Activated CD4-positive, CD25-positive, alpha-beta regulatory T cell (primary cell): Measurements from ENCODE around the gene RND1.
"Not testable (repeated sequence)": the region's sequence is repeated elsewhere in the genome, so short reads cannot be mapped to it uniquely, and the experiment has no call there.

Experiments used
- DNase-seq, 4 experiments: peaks; one replicate each; lab custom pipeline; 2025; lab: John Stamatoyannopoulos, UW

RND1 gene

GRCh38 chr12:48865281-48866051 lies at the start of gene RND1:
Gene RND1 (minus strand): TSS chr12:48865870. CDS start chr12:48865767, 103 bp downstream.
- peak; percentile 40 to 58 (median 53) for DNase-seq

GRCh38 chr12:48910196-48910595 lies 44.5 kb upstream of the RND1 start:
- no peak for DNase-seq

GRCh38 chr12:48909698-48910097 lies 44.0 kb upstream of the RND1 start:
- not testable (repeated sequence) for DNase-seq

- no peak for DNase-seq
Measured at GRCh38 chr12:48907245-48907644, 41.6 kb upstream of the RND1 start.

GRCh38 chr12:48903982-48904411 lies 38.3 kb upstream of the RND1 start:
- peak; percentile 55 to 74 (median 68) for DNase-seq

- DNase-seq: no peak
Measured at GRCh38 chr12:48903363-48903981, 37.8 kb upstream of the RND1 start.

- no peak for DNase-seq
Measured at GRCh38 chr12:48901278-48901677, 35.6 kb upstream of the RND1 start.

- DNase-seq: no peak
Measured at GRCh38 chr12:48899651-48900050, 34.0 kb upstream of the RND1 start.

- DNase-seq: no peak
Measured at GRCh38 chr12:48894271-48894670, 28.6 kb upstream of the RND1 start.

- peak; percentile 40 to 54 (median 50) for DNase-seq
Measured at GRCh38 chr12:48890657-48891418, 25.2 kb upstream of the RND1 start.

GRCh38 chr12:48889679-48890078 lies 24.0 kb upstream of the RND1 start:
- DNase-seq: no peak

GRCh38 chr12:48883305-48884161 lies 17.9 kb upstream of the RND1 start:
- no peak for DNase-seq

GRCh38 chr12:48882972-48883304 lies 17.3 kb upstream of the RND1 start:
- no peak for DNase-seq

GRCh38 chr12:48882315-48882687 lies 16.6 kb upstream of the RND1 start:
- no peak for DNase-seq

- no peak for DNase-seq
Measured at GRCh38 chr12:48881686-48882314, 16.1 kb upstream of the RND1 start.

GRCh38 chr12:48880647-48881046 lies 15.0 kb upstream of the RND1 start:
- no peak for DNase-seq

- no peak for DNase-seq
Measured at GRCh38 chr12:48878548-48878947, 12.9 kb upstream of the RND1 start.

- no peak for DNase-seq
Measured at GRCh38 chr12:48875944-48876515, 10.4 kb upstream of the RND1 start.

- not testable (repeated sequence) for DNase-seq
Measured at GRCh38 chr12:48873534-48873933, 7.9 kb upstream of the RND1 start.

- no peak for DNase-seq
Measured at GRCh38 chr12:48873096-48873495, 7.4 kb upstream of the RND1 start.

- DNase-seq: no peak
Measured at GRCh38 chr12:48869191-48869590, 3.5 kb upstream of the RND1 start.
